Cardiac fibroblast (primary cell): Measurements from ENCODE around the gene CC2D2A.

Source experiments
- DNase-seq, 2 donors: peaks; one replicate each; pipeline versions ENCODE4 v3.0.0 to v3.0.0-alpha.2; 2010; ENCODE audit warnings: low read depth in 2 of 2
- H3K4me3 ChIP-seq, 2 donors: replicated peaks in 1 of 2; 1 replicate in 1 of 2; 2 replicates in 1 of 2; pipeline ENCODE4 v1.5.1; 2011; ENCODE audit warnings: low read depth in 2 of 2, low read length in 2 of 2, mild to moderate bottlenecking in 2 of 2, moderate library complexity in 1 of 2
- TF ChIP-seq, protein P1 (sequence below): IDR thresholded peaks from one replicate; pipeline ENCODE4 v1.5.1; 2011; ENCODE audit warnings: low read depth, mild to moderate bottlenecking, low read length, inconsistent platforms

The CC2D2A gene

DNA sequence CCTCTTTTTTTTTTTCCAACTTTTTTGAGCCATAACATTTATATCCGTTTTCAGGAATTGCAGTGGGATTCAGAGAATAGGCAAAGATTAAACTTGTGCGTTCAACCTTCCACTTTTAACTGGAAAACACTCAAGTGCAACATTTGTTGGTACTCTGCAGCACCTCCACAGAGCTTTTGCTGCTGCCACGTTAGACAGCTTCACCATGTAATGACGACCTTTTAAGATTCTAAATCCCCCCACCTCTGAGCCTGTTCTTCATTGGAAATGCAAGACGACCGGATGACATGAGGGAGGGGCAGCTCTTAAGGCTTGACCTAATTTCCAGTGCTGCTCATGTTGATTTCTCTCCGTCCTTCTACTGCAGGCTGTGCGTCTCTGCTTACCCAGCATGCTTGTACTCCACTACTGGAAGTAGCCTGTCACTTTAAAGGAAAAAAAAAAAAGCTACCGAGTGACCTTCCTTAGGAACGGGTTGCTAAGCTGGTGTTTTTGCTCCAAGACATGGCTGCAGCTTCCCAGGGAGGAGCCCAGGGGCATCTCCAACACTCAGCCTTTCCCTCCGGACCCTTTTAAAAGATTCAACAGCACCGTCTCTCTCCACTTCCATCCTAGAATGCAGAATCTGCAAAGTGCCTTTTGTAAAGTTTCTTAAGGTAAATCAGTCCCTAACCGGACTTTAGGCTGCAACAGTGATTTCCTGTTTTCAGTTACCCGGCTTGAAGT lies at the start of gene CC2D2A:
Gene CC2D2A (plus strand): TSS at position 481 of the 726 bp plus-strand sequence. CDS start 6,051 bp downstream, outside the sequence.
- peak; percentile 73 to 79 for DNase-seq
- TF ChIP-seq, protein P1, sequence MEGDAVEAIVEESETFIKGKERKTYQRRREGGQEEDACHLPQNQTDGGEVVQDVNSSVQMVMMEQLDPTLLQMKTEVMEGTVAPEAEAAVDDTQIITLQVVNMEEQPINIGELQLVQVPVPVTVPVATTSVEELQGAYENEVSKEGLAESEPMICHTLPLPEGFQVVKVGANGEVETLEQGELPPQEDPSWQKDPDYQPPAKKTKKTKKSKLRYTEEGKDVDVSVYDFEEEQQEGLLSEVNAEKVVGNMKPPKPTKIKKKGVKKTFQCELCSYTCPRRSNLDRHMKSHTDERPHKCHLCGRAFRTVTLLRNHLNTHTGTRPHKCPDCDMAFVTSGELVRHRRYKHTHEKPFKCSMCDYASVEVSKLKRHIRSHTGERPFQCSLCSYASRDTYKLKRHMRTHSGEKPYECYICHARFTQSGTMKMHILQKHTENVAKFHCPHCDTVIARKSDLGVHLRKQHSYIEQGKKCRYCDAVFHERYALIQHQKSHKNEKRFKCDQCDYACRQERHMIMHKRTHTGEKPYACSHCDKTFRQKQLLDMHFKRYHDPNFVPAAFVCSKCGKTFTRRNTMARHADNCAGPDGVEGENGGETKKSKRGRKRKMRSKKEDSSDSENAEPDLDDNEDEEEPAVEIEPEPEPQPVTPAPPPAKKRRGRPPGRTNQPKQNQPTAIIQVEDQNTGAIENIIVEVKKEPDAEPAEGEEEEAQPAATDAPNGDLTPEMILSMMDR = no peak
- peak within 1 kb of the TSS; percentile 51 to 57 for H3K4me3 ChIP-seq

DNA sequence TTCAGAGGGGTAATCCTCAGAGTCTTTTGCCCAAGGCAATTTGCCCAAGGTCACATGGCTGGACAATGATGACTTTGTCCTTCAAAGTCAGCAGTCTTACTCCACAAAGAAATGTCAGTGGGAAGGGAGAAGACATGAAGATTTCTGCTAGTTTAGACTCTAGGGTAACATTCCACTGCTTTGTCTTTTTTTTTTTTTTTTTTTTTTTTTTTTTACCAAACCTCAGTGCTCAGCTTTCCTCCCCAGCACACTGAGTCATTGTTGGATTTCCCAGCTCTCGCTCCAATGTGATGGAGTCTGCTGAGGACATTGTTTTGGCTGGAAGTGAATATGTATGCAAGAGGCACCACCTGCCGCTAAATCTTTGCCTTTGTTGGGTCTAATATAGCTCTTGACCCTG lies 49.0 kb upstream of the CC2D2A start:
- peak; percentile 80 to 88 for DNase-seq
- H3K4me3 ChIP-seq = no peak overlapping the region
- TF ChIP-seq, protein P1 = no peak

DNA sequence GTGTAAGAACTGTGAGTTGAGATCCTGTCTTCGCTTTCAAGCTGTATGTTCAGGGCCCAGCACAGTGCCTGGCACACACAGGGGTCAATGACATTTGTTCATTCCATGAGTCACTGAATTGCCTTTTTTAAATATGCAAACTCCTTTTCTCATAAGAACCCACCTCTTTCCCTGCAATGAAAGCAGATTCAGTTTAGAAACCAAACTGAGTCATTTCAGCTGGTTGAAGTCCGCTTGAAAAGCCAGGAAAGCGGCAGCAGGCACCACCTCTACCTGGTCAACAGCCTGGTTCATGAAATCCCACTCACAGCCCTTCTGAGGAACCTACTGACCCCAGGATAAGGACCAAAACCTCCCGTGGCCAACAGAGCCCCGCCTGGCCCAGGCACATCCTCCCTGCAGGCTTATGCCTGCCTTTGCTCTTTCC lies 46.4 kb upstream of the CC2D2A start:
- DNase-seq = no peak
- H3K4me3 ChIP-seq = no peak overlapping the region

DNA sequence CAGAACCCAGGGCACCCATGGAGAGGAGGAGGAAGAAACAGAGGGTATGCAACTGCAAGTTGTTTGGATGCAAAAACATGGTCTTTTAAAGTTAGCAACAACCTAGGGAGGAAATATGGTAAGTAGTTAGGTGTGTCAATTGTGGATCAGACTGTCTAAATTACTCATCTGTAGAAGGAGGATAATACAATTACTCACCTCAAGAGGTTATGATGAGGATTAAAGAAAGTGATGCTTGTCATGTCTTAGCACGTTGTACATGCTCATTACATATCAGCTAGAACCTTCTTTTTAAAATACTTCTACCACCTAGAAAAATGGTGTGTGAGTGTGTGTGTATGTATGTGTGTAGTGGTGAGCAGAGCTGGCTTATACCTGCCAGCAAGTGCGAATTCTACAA lies 44.2 kb upstream of the CC2D2A start:
- DNase-seq = no peak
- H3K4me3 ChIP-seq = no peak overlapping the region
- TF ChIP-seq, protein P1 = no peak

More for the DNA sequence above, 46.4 kb upstream of the CC2D2A start:
- TF ChIP-seq, protein P1 = no peak

DNA sequence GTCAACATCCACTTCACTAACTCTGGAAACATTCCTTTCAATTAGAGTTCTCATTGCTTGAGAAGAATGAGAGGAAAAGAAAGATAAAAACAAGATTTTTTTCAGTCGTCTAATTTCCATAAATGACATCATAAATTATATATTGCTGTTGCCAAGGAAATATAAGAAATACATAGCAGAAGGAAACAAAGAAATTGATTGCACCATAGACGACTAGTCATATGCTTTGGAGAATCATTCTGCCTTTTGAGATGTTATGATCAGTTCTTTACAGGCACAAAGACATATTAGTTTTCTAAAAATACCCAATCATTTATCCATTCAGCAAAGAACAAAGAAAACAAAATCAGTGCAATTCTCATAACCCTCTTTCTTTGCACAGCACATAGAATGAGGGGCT lies 42.5 kb upstream of the CC2D2A start:
- H3K4me3 ChIP-seq = no peak overlapping the region
- TF ChIP-seq, protein P1 = no peak
- DNase-seq = peak; percentile 23 to 73

DNA sequence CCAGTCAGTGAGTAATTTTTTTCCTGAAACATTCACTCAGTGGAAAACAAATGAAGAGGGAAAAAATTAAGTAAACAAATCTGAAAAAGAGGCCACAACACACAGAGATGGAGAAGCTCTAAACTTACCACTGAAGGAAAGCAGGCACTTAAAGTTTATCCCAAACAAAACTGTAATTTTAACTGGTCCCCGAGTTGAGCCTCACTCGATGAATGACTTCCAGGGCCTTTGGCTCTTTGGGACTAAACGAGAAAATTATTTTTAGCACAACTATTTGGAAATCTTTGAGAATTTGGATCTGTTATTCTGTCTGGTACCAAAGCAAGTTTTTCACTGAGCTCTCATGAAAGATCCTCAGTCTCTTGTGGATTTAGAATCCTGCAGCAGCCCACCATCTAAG lies 42.0 kb upstream of the CC2D2A start, which contains the start of gene C1QTNF7:
Gene C1QTNF7 (plus strand): TSS at position 333 of the 400 bp plus-strand sequence. CDS start 7,711 bp downstream, outside the sequence.
- TF ChIP-seq, protein P1 = no peak
- no peak for DNase-seq
- H3K4me3 ChIP-seq = no peak within 1 kb of the TSS

DNA sequence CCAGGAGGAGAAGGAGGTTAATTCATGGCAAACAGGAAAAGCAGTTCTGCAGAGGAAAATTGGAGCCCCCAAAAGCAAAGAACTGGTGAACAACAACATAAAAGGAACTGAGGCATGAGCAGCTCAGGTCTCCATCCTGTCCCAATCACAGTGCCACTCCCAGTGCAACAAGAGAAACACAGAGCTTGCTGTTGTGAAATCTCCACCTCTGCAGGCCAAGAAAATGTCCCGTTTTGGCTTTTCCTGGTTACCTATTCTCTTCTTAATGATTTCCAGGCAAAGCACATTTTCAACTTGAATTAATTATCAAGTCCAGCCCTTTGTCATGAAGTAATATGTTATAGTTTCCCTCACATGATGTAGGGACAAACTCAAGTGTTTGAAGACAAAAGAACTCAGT lies 41.1 kb upstream of the CC2D2A start:
- DNase-seq = no peak
- H3K4me3 ChIP-seq = no peak overlapping the region
- TF ChIP-seq, protein P1 = no peak
